GDM1 (cell line): ENCODE results near the gene LRRC51.
A peak's percentile ranks its signal among the peaks of the same experiment; 100 is the strongest.
"Not testable (repeated sequence)": the region's sequence is repeated elsewhere in the genome, so short reads cannot be mapped to it uniquely, and the experiment has no call there.

Source experiments
- DNase-seq: peaks from one replicate; lab custom pipeline; 2025; lab: John Stamatoyannopoulos, UW

LRRC51 gene

GRCh38 chr11:72111300-72112142 is 30.9 kb downstream of the LRRC51 start:
- no peak for DNase-seq

DNA sequence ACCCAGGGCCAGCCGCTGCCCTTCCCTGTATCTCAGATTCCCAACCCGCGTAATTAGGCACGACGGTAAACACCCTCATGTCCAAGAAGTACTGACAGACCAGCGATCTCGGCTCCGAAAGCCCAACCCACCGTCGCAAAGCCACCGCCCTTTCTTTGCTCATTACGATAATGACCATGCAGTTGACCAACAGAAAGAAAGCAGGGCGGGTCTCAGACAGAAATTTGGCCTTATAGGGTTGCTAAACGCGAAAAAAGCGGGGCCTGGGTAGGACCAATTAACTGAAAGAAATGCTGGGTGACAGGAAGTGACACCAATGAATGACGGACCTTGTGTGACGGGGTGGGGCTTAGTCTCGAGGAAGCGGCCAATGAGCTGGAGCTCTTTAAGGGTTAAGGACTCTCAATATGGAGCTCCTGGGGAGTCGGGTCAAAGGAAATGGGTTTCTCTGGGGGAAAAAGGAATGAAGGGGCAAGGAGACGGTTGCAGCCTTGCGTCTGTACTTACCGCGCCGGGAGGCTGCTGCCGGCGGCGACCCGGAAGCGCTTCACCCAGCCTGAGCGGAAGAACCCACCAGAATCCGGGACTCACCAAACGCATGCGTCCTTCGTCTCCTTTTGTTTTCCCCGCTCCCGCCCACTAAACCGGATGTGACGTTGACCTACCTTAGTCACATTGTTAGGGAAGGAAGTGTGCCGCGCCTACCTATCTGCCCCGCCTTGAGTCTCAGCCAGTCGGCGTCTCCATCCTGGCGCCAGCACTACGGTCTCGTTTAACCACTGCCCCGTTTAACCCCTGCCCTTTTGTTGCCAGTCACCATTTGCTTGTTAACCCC is 31.7 kb downstream of the LRRC51 start, which contains the start of gene ANAPC15:
TSS of gene ANAPC15 (minus strand) at position 553 of the 835 bp plus-strand sequence. CDS start 1,419 bp downstream, outside the sequence.
- DNase-seq, result peak; percentile 98

GRCh38 chr11:72112978-72113808 is 32.5 kb downstream of the LRRC51 start:
- no peak for DNase-seq

GRCh38 chr11:72114570-72114969 is 33.9 kb downstream of the LRRC51 start:
- no peak for DNase-seq

DNA sequence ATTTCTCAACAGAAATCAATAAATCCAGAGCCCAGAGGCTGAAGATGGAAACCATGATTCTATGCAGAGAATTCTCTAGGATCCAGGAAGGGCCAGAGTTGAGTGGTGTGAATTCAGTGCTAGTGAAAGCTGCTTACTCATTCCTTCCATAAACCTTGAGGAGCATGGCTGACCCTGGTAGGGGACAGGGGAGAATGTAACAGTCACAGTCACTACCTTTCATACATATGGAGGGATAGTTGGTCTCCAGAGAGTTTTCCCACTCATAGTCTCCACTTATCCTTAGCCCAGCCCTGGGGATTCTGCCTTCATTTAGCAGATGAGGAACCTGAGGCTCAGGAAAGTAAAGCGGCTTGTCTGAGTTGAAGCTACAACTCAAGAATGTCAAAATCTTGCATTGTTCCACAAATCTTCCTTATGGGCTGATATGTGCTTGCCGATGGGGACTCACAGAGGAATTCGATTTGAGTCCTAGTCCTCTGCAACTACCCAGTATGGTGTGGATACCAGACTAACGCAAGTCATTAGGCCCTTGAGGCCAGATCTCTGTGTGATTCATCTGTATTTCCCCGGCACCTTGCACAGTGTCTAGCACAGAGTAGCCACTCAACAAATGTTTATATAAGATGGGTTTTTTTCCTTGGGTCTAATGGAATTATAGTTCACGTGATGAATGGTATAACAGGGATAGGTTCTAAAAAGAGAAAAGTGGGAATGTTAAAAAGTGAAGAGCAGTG is 35.5 kb downstream of the LRRC51 start:
- DNase-seq, result no peak

DNA sequence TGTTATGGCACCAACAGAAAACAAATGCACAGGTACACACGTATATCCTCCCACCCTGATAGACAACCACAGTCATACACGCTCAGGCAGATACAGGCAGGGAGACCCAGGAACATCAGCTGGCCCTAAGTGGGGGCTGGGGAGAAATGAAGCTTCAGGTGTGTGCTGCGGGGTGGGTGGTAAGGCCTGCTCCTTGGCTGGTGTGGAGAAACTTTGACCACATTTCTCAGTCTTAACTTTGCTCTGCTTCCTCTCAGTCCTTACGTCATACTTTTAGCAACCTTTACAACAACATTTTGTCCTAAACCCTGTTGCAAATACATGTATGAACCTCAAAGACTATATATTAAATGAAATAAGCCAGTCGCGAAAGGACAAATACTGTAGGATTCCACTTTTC is 38.5 kb downstream of the LRRC51 start:
- DNase-seq, result no peak

- DNase-seq, result no peak
Measured at GRCh38 chr11:72120930-72121329, 40.3 kb downstream of the LRRC51 start.

DNA sequence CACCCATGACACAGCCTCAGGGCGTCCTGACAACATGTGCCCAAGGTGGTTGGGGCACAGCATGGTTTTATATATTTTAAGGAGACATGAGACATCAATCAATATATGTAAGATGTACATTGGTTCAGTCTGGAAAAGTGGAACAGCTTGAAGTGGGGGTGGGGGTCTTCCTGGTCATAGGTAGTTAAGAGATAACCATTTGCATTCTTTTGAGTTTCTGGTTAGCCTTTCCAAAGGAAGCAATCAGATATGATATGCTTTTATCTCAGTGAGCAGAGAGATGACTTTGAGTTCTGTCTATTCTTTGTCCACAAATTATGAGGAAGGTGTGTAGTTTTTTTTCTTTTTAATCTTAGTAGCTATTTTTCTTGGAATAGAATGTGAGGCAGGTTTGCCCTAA is 42.0 kb downstream of the LRRC51 start:
- DNase-seq, result no peak

DNA sequence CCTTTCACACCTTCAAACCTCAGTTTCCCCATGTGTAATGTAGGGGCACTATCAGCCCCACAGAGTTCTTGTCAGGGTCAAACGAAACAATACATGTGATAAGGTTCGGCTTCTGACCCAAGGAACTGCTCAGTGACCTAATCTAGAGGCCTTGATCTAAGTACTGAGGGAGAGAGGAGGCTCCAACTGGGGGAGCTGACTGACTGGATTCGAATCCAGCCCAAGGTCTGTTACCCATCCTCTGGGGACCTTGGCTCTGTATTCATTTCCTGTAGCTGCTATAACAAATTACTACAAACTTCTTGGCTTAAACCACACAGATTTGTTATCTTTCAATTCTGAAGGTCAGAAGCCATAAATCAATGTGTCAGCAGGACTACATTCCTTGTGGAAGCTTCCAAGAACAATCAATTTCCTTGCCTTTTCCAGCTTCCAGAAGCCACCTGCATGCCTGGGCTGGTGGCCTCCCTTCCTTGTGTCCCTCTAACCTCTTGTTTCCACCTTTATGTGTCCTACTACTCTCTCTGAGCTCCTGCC is 42.5 kb downstream of the LRRC51 start:
- no peak for DNase-seq

DNA sequence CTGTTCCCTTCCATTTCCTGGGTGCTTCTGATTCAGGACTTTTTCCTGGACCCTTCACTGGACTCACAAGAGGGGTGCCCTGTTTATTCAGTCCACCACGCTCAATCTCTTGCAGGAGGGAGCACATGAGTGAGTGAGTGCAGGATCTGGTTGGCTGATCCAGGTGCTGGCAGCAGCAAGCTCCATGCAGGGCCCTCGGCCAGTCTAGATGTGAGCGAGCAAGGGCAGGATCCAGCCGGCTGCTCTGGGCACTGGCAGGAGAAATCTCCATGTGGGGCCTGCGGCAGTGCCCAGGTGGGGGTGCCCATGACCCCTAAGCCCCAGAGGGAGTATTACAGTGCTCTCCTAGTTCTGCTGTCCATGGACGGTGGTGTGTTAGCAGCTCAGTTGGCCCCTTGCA is 43.4 kb downstream of the LRRC51 start:
- DNase-seq, result no peak

DNA sequence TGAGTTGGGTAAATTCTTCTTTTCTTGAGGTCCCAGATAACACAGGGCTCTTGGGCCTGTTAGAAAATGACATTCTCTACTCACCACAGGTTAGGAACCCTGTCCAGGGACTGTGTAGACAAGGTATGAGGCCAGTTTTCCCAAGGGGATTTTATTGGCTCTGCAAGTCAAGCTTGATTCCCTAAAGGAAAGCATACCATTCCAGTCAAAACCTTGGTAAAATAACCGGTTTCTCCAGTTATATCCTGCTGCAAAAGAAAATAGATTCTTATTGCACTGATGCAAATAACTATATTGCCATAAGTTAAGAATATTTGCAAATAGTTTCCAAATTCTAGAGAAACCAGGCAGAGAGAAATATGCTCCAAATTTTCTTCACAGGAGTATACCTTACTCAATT is 45.3 kb downstream of the LRRC51 start:
- no peak for DNase-seq

DNA sequence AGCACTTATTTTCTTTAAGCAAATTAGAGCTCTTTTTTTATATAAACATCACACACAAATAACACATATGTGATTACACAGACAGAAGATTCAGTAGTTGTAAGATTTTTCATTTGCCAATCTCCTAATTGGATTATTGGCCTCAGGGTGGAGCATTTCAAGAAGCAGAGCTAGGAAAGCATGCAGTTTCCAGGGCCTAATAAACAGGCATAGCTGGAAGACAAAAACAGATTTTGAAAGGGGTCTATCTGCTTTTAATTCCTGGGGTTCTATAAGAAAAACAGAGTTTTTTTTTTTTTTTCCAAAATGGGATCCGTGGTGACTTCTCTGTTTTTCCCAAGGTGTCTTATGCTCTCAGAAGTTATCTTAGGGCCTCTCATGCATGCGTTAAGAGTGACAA is 47.3 kb downstream of the LRRC51 start:
- no peak for DNase-seq

DNA sequence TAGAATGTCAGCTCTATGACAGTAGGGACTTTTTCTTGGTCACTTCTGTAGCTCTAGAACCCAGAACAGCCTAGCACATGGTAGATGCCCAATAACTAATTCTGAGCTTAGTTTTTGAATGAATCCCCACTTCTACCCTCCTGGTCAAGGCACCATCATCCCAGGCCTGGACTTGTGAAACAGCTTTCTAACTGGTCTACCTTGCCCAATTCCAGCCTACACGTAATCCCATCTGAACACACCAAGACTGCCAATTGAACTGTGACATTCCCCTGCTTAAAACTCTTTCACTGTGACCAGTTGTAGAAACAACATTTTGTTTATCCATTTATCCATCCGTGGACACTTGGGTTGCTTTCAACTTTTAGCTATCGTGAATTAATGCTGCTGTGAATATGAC is 48.7 kb downstream of the LRRC51 start:
- DNase-seq, result no peak

GRCh38 chr11:72132646-72133045 is 52.0 kb downstream of the LRRC51 start:
- DNase-seq, result no peak

GRCh38 chr11:72135473-72135872 is 54.8 kb downstream of the LRRC51 start, which contains the start of gene FOLR3:
Gene FOLR3, plus strand, starts transcription at chr11:72135725. Its CDS starts 228 bp downstream, at chr11:72135953.
- not testable (repeated sequence) for DNase-seq

- DNase-seq, result no peak
Measured at GRCh38 chr11:72135891-72136683, 55.4 kb downstream of the LRRC51 start.

- DNase-seq, result no peak
Measured at GRCh38 chr11:72136684-72137262, 56.1 kb downstream of the LRRC51 start.

GRCh38 chr11:72138821-72139390 is 58.3 kb downstream of the LRRC51 start:
- no peak for DNase-seq

DNA sequence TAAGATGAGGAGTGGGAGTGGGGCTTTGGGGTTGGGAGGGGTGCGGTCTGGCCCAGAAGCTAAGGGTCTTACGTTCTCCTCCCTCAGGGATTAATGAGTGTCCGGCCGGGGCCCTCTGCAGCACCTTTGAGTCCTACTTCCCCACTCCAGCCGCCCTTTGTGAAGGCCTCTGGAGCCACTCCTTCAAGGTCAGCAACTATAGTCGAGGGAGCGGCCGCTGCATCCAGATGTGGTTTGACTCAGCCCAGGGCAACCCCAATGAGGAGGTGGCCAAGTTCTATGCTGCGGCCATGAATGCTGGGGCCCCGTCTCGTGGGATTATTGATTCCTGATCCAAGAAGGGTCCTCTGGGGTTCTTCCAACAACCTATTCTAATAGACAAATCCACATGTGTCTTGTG is 58.9 kb downstream of the LRRC51 start:
- no peak for DNase-seq
